GM21737 (cell line): Measurements from ENCODE around the gene NMNAT1.
A peak's percentile ranks its signal among the peaks of the same experiment; 100 is the strongest.
"Not testable (repeated sequence)": the region's sequence is repeated elsewhere in the genome, so short reads cannot be mapped to it uniquely, and the experiment has no call there.

ENCODE experiments used
- ATAC-seq: cut with Tn5 transposase; IDR thresholded peaks from one replicate; pipeline ENCODE4 v1.9.1; 2021; ENCODE audit warnings: mild to moderate bottlenecking, moderate library complexity; ENCODE audit not compliant: unreplicated experiment

The NMNAT1 gene

DNA sequence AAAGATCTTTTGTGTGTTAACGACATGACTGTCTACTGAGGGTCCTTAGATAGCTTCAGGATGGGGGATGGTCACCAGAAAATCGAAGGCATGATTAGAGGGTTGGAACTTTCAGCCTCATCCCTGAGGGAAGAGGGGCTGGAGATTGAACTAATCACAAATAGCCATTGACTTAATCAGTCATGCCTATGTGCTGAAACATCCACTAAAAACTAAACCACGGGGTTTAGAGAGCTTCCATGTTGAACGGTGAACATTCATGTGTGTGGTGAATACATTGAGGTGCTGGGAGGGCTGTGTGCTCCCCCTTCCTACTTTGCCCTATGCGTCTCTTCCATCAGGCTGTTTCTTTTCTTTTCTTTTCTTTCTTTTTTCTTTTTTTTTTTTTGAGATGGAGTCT, 70.7 kb downstream of the NMNAT1 start:
- ATAC-seq, result no peak

DNA sequence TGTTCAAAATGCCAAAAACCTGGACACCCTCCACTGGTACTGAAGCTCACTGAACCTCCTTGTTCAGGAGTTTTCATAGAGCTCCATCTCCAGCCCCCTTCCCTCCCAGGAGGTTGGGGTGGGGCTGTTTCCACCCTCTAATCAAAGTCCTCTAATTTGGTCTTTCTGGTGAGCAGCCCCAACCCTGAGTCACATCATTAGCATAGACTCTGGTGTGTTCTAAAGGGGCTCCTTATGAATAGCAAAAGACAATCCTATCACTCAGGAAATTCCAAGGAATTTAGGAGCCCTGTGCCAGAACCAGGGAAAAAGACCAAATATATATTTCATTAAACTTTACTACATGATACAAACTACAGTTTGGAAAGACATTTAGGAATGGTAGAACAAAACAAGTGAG, 76.3 kb downstream of the NMNAT1 start:
- ATAC-seq, result no peak

DNA sequence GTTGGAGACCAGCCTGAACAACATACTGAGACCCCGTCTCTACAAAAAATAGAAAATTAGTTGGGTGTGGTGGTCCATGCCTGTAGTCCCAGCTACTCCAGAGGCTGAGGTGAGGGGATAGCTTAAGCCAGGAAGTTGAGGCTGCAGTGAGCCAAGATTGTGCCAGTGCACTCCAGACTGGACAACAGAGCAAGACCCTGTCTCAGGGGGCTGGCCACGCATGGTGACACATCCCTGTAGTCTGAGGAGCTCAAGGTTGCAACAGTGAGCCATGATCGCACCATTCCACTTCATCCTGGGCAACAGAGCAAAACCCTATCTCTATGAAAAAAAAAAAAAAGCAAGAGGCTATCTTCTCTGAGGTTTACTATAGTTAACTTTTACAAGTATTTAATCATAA, 76.8 kb downstream of the NMNAT1 start:
- no peak for ATAC-seq

DNA sequence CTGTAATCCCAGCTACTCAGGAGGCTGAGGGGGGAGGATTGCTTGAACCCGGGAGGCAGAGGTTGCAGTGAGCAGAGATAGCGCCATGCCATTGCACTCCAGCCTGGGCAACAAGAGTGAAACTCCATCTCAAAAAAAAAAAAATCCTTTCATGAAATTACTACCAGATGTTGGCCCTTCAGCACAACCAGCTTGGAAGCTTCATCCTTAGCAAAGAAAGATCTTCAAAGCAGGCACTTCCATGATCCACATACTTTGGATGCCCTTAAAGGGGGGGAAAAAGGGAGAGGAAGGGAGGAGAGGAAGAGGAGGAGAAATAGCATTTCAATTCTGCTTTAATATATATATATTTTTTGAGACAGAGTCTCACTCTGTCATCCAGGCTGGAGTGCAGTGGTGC, 77.4 kb downstream of the NMNAT1 start:
- not testable (repeated sequence) for ATAC-seq

DNA sequence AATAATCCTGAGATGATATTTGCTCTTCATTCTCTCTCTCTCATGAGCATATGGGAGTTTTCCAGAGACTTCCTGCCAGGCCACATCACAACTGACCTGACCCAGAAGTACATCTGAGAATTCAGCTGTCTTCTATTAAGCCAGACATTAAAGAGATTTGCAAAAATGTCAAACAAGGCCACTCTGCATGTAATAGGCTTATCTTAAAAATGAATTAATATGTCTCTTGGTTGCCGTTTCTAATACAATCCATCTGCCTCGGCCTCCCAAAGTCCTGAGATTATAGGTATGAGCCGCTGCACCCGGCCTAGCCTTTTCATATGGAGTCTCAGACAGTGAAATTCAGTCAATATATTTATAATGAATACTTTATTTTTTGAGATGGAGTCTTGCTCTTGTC, 78.7 kb downstream of the NMNAT1 start:
- ATAC-seq, result not testable (repeated sequence)

DNA sequence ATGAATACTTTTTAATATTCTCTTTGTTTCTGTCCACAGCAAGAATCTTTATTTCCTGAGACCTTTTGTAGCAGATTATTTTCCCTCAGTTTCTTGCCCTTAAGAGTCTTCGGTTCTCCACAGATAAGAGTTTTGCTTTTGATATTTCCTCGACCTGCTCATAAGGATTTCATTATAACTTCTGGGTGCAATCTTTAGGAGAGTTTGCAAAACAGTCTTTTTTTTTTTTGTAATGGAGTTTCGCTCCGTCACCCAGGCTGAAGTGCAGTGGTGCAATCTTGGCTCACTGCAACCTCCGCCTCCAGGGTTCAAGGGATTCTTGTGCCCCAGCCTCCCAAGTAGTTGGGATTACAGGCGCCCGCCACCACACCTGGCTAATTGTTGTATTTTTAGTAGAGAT, 79.4 kb downstream of the NMNAT1 start:
- ATAC-seq, result no peak

DNA sequence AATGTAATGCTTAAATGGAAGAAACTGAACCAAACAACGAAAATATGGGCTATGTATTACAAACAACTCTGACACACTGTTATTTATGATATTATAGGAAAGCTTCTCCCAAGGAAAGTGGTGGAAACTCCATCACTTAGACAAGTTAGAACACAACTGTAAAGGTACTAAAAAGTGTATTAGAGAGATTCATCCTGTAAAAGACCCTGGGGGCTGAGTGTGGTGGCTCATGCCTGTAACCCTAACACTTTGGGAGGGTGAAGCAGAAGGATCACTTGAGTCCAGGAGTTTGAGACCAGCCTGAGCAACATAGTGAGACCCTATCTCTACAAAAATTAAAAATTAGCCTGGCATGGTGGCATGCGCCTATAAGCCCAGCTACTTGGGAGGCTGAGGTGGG, 82.1 kb downstream of the NMNAT1 start:
- no peak for ATAC-seq

DNA sequence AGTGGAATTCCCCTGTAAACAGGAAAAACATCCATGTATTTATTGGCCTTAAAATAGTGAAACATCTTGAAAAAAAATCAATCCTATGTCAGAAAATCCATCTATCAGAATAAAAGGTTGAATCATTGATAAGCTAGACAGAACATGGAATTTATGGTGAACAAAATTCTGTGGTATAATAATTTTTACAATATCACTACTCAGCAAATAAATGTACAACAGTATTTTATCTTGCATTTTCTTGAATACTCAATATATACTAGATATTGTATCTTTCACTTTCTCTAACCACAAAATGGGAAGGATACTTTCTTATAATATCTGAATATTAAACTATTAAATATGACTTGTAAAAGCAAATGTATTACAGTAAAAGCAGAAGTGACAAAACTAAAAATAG, 83.8 kb downstream of the NMNAT1 start:
- no peak for ATAC-seq

DNA sequence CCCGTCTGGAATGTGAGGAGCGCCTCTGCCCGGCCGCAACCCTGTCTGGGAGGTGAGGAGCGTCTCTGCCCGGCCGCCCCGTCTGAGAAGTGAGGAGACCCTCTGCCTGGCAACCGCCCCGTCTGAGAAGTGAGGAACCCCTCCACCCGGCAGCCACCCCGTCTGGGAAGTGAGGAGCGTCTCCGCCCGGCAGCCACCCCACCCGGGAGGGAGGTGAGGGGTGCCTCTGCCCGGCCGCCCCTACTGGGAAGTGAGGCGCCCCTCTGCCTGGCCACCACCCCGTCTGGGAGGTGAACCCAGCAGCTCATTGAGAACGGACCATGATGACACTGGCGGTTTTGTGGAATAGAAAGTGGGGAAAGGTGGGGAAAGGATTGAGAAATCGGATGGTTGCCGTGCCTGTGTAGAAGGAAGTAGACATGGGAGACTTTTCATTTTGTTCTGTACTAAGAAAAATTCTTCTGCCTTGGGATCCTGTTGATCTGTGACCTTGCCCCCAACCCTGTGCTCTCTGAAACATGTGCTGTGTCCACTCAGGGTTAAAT, 85.8 kb downstream of the NMNAT1 start:
- not testable (repeated sequence) for ATAC-seq

DNA sequence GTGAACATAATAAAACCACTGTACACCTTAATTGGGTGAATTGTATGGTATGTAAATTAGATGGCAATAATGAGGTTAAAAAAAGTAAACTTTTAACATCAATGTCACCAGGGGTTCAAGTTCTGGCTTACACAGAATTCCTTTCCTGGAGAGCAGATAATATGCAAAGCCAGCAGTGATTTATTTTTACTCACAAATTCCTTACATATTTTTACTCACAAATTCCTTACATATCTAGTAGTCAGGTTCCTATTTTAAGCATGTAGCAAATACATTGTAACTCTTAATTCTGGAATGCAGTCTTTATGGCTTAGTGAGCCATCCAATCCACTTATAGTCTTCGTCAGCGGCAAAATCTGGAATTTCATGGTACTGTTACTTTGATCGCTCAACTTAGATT, 88.2 kb downstream of the NMNAT1 start:
- ATAC-seq, result no peak

DNA sequence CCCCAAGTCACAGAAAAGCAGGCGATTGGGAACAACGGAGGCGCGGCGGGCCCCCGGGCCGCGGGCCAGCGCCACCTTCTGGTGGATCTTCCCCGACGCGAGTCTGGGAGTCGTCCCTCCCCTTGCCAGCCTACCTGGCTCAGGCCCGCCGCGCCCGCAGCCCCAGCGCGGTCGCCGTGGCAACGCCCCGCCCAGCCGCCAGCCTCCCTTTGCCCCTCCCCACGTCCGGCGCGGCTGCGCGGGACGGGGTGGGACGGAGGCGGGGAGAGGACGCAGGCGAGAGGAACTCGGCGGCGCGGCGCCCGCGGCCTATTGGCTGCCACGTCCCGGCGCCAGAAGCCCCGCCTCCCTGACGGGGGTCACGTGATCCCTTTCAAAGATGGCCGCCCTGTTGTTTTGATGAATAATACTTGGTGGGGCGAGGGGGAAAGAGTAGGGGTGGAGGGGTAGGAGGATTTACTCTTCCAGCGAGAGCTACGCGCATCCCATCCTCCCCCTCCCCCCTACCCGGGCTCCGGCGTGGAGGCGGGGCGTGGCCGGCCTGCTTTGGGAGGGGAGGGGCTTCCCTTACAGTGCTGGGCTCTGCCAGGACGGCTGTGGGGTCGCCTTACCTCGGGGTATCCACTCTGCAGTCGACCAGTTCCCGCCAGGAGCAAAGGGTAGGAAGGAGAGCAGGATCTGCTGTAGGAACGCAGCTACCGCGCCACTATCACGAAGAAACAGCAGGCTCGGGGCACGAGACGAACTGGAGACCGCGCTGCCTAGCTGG, 89.5 kb downstream of the NMNAT1 start, which contains the start of gene UBE4B:
TSS of gene UBE4B (plus strand) at position 369 of the 769 bp plus-strand sequence. CDS start 713 bp downstream, outside the sequence.
- ATAC-seq, result peak; percentile 96

DNA sequence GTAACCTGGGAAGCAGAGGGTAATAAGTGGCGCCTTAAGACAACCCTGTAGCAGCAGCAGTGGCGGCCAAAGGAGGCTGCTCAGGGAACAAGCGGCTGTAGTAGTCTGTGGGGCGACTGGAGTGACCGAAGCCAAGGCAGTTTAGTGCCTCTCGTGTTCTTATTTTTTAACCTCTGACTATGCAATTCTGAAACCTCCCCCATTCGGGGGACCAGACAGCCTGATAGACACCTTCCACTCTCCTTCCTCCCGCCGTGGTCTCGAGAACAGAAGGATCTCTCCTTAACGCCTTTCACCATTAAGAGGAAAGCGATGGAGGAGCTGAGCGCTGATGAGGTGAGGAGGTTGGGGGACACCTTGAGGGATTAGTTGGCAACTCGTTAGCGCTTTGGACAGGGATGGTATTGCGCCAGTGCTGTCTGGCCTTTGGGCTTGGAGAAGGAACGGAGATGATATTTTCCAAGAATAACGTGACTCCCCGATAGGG, 90.1 kb downstream of the NMNAT1 start:
- peak; percentile 3 for ATAC-seq
